GM23338 (cell line): Measurements from ENCODE around the gene KCNB1. TPM values are rescaled to one million over a fixed set of nuclear protein-coding genes. Genes with fewer than 3 reads are reported as not detected.

ENCODE experiments used
- ATAC-seq: fragments of 200-7000 bp; cut with Tn5 transposase; 3 replicates; pipeline ENCODE4 v1.9.1; 2020
- DNase-seq: peaks from one replicate; pipeline ENCODE4 v3.0.0-alpha.2; 2015; ENCODE audit warnings: low spot score
- H2AFZ ChIP-seq: fragments of 200-600 bp; sonication (generic); 2 replicates; pipeline ENCODE4 v1.8.0; 2016; ENCODE audit warnings: antibody characterized with exemption, mild to moderate bottlenecking, moderate library complexity
- H3F3A ChIP-seq: fragments of 200-600 bp; sonication (generic); replicated peaks from 2 replicates; pipeline ENCODE4 v1.8.0; 2017; ENCODE audit warnings: antibody characterized with exemption, mixed run types, low read depth
- H3K27ac ChIP-seq: fragments of 200-600 bp; sonication (generic); 2 replicates; pipeline ENCODE4 v1.6.1; 2016; ENCODE audit warnings: low read depth
- H3K27me3 ChIP-seq: fragments of 200-600 bp; sonication (generic); 2 replicates; pipeline ENCODE4 v1.8.0; 2016; ENCODE audit warnings: mild to moderate bottlenecking, mixed run types, moderate library complexity; ENCODE audit not compliant: insufficient read depth
- H3K36me3 ChIP-seq: fragments of 200-600 bp; sonication (generic); 2 replicates; pipeline ENCODE4 v1.8.0; 2016; ENCODE audit warnings: mild to moderate bottlenecking; ENCODE audit not compliant: insufficient read depth
- H3K4me1 ChIP-seq: fragments of 200-600 bp; sonication (generic); 2 replicates; pipeline ENCODE4 v1.8.0; 2016; ENCODE audit warnings: mild to moderate bottlenecking, moderate library complexity; ENCODE audit not compliant: insufficient read depth
- H3K4me2 ChIP-seq: fragments of 200-600 bp; sonication (generic); 2 replicates; pipeline ENCODE4 v1.7.1; 2017; ENCODE audit warnings: mixed run types
- H3K4me3 ChIP-seq: fragments of 200-600 bp; sonication (generic); 2 replicates; pipeline ENCODE4 v1.6.1; 2016; ENCODE audit warnings: mixed run types
- H3K79me2 ChIP-seq: fragments of 200-600 bp; sonication (generic); replicated peaks from 2 replicates; pipeline ENCODE4 v1.8.0; 2017; ENCODE audit warnings: mild to moderate bottlenecking; ENCODE audit not compliant: insufficient read depth
- H3K9me2 ChIP-seq: fragments of 200-600 bp; sonication (generic); 2 replicates; pipeline ENCODE4 v1.8.0; 2017; ENCODE audit not compliant: insufficient read depth
- H4K20me1 ChIP-seq: fragments of 200-600 bp; sonication (generic); replicated peaks from 2 replicates; pipeline ENCODE4 v1.8.0; 2017; ENCODE audit warnings: mild to moderate bottlenecking; ENCODE audit not compliant: insufficient read depth
- H3K27ac Mint-ChIP-seq: 2 replicates; pipeline ENCODE4 v1.8.0; 2020; ENCODE audit warnings: inconsistent platforms, mild to moderate bottlenecking, moderate library complexity, mixed read lengths
- H3K27me3 Mint-ChIP-seq: 3 replicates; pipeline ENCODE4 v1.8.0; 2022; ENCODE audit warnings: low read depth, mild to moderate bottlenecking, moderate library complexity, mixed read lengths, inconsistent platforms; ENCODE audit not compliant: insufficient read depth, poor library complexity
- H3K36me3 Mint-ChIP-seq: 3 replicates; pipeline ENCODE4 v1.8.0; 2021; ENCODE audit warnings: low read depth, mild to moderate bottlenecking, inconsistent platforms, moderate library complexity, mixed read lengths
- H3K4me1 Mint-ChIP-seq: 3 replicates; pipeline ENCODE4 v1.8.0; 2020; ENCODE audit warnings: mild to moderate bottlenecking, inconsistent platforms, mixed read lengths
- H3K4me3 Mint-ChIP-seq: 3 replicates; pipeline ENCODE4 v1.8.0; 2021; ENCODE audit warnings: moderate library complexity, mild to moderate bottlenecking, inconsistent platforms, mixed read lengths
- H3K9me3 Mint-ChIP-seq: 3 replicates; pipeline ENCODE4 v1.8.0; 2020; ENCODE audit warnings: moderate library complexity, mild to moderate bottlenecking, inconsistent platforms, mixed read lengths
- CREB1 ChIP-seq: fragments of 250-450 bp; sonication (Bioruptor Pico); IDR thresholded peaks from 2 replicates; pipeline ENCODE4 v1.5.0; 2020; ENCODE audit warnings: low read depth, mild to moderate bottlenecking, moderate library complexity
- EZH2 ChIP-seq: fragments of 200-600 bp; sonication (generic); IDR thresholded peaks from one replicate; pipeline ENCODE4 v1.8.0; 2017; ENCODE audit warnings: antibody characterized with exemption, mild to moderate bottlenecking, low read depth; ENCODE audit not compliant: unreplicated experiment
- EZH2phosphoT487 ChIP-seq: fragments of 200-600 bp; sonication (generic); IDR thresholded peaks from one replicate; pipeline ENCODE4 v1.8.1; 2018; ENCODE audit warnings: antibody characterized with exemption; ENCODE audit not compliant: unreplicated experiment
- JUNB ChIP-seq: IDR thresholded peaks from one replicate; pipeline ENCODE4 v1.6.1; 2016; ENCODE audit warnings: antibody characterized with exemption; ENCODE audit not compliant: unreplicated experiment
- POLR2AphosphoS5 ChIP-seq: IDR thresholded peaks from 2 replicates; pipeline ENCODE4 v1.6.1; 2016; ENCODE audit warnings: antibody characterized with exemption, low read depth
- STAT1 ChIP-seq: IDR thresholded peaks from one replicate; pipeline ENCODE4 v1.6.1; 2016; ENCODE audit warnings: antibody characterized with exemption; ENCODE audit not compliant: unreplicated experiment
- ZNF114 ChIP-seq: fragments of 250-450 bp; sonication (Bioruptor Pico); IDR thresholded peaks from 2 replicates; pipeline ENCODE4 v1.5.0; 2020; ENCODE audit warnings: mild to moderate bottlenecking, moderate library complexity
- ZNF331 ChIP-seq: fragments of 250-450 bp; sonication (Bioruptor Pico); IDR thresholded peaks from 2 replicates; pipeline ENCODE4 v1.5.0; 2020; ENCODE audit warnings: low read depth, mild to moderate bottlenecking, moderate library complexity
- polyA plus RNA-seq: library from polyadenylated mRNA; unstranded; fragments of >200 nt; fragmentation: Nextera tagmentation; extraction: Ambion mirVana; gene quantifications from 2 replicates; pipeline ENCODE4 v1.2.1, GENCODE V29; 2016
- total RNA-seq: library from RNA; depleted of rRNA; stranded (reverse); fragments of >200 nt; shearing (Covaris generic); gene quantifications from 2 replicates; pipeline ENCODE4 v1.2.3, GENCODE V29; 2014
- TF ChIP-seq, protein P1 (sequence below): fragments of 250-450 bp; sonication (Bioruptor Pico); IDR thresholded peaks from 2 replicates; pipeline ENCODE4 v1.5.0; 2020; ENCODE audit warnings: mild to moderate bottlenecking, moderate library complexity
- TF ChIP-seq, protein P2 (sequence below): IDR thresholded peaks from 2 replicates; pipeline ENCODE4 v1.6.1; 2016; ENCODE audit warnings: antibody characterized with exemption
- TF ChIP-seq, protein P3 (sequence below), 2 experiments: fragments of 200-600 bp in 1 of 2; sonication (generic) in 1 of 2; conservative IDR thresholded peaks; 2 replicates each; pipeline versions ENCODE4 v1.5.1 to v1.6.1; 2016 to 2017; ENCODE audit warnings: antibody characterized with exemption in 2 of 2, low read depth in 2 of 2, mild to moderate bottlenecking in 2 of 2, moderate library complexity in 1 of 2

The KCNB1 gene
- total and polyA plus RNA-seq, 2 experiments from 2014 or later, result 0.28 to 0.29 TPM

DNA sequence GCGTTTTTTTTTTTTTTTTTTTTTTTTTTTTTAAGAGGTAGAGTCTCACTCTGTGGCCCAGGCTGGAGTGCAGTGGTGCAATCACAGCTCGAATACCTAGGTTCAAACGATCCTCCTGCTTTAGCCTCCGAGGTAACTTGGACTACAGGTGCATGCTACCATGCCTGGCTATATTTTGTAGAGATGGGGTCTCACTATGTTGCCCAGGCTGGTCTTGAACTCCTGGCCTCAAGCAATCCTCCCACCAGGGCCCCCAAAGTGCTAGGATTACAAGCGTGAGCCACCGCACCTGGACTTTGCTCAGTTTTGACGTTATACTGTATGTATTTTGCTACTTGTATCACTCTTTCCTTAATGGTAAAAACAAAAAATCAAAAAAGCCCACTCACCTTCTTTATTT is 103.1 kb downstream of the KCNB1 start:
- no peaks in the 10 kb centered on the region for H3K36me3 ChIP-seq
- H3K27ac ChIP-seq, result no peak overlapping the region
- ATAC-seq (no peak), DNase-seq (no peak)
- Mint-ChIP-seq H3K27me3 (peaks cover 5% of the 10 kb centered on the region), H3K36me3 (no peaks in the 10 kb centered on the region), H3K4me1 (peaks cover 15% of the 10 kb centered on the region), H3K4me3 (no peak overlapping the region), H3K9me3 (no peaks in the 10 kb centered on the region), H3K27ac (no peak overlapping the region)
- no peaks in the 10 kb centered on the region for H3K27me3 ChIP-seq
- TF ChIP-seq JUNB, result no peak
- no peak for TF ChIP-seq ZNF114 (CRISPR knock-in tag)
- TF ChIP-seq CREB1 (CRISPR knock-in tag), result no peak
- TF ChIP-seq, protein P1, sequence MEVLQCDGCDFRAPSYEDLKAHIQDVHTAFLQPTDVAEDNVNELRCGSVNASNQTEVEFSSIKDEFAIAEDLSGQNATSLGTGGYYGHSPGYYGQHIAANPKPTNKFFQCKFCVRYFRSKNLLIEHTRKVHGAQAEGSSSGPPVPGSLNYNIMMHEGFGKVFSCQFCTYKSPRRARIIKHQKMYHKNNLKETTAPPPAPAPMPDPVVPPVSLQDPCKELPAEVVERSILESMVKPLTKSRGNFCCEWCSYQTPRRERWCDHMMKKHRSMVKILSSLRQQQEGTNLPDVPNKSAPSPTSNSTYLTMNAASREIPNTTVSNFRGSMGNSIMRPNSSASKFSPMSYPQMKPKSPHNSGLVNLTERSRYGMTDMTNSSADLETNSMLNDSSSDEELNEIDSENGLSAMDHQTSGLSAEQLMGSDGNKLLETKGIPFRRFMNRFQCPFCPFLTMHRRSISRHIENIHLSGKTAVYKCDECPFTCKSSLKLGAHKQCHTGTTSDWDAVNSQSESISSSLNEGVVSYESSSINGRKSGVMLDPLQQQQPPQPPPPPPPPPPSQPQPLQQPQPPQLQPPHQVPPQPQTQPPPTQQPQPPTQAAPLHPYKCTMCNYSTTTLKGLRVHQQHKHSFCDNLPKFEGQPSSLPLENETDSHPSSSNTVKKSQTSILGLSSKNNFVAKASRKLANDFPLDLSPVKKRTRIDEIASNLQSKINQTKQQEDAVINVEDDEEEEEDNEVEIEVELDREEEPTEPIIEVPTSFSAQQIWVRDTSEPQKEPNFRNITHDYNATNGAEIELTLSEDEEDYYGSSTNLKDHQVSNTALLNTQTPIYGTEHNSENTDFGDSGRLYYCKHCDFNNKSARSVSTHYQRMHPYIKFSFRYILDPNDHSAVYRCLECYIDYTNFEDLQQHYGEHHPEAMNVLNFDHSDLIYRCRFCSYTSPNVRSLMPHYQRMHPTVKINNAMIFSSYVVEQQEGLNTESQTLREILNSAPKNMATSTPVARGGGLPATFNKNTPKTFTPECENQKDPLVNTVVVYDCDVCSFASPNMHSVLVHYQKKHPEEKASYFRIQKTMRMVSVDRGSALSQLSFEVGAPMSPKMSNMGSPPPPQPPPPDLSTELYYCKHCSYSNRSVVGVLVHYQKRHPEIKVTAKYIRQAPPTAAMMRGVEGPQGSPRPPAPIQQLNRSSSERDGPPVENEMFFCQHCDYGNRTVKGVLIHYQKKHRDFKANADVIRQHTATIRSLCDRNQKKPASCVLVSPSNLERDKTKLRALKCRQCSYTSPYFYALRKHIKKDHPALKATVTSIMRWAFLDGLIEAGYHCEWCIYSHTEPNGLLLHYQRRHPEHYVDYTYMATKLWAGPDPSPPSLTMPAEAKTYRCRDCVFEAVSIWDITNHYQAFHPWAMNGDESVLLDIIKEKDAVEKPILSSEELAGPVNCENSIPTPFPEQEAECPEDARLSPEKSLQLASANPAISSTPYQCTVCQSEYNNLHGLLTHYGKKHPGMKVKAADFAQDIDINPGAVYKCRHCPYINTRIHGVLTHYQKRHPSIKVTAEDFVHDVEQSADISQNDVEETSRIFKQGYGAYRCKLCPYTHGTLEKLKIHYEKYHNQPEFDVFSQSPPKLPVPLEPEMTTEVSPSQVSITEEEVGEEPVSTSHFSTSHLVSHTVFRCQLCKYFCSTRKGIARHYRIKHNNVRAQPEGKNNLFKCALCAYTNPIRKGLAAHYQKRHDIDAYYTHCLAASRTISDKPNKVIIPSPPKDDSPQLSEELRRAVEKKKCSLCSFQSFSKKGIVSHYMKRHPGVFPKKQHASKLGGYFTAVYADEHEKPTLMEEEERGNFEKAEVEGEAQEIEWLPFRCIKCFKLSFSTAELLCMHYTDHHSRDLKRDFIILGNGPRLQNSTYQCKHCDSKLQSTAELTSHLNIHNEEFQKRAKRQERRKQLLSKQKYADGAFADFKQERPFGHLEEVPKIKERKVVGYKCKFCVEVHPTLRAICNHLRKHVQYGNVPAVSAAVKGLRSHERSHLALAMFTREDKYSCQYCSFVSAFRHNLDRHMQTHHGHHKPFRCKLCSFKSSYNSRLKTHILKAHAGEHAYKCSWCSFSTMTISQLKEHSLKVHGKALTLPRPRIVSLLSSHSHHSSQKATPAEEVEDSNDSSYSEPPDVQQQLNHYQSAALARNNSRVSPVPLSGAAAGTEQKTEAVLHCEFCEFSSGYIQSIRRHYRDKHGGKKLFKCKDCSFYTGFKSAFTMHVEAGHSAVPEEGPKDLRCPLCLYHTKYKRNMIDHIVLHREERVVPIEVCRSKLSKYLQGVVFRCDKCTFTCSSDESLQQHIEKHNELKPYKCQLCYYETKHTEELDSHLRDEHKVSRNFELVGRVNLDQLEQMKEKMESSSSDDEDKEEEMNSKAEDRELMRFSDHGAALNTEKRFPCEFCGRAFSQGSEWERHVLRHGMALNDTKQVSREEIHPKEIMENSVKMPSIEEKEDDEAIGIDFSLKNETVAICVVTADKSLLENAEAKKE (CRISPR knock-in tag), result no peak
- TF ChIP-seq, protein P2, sequence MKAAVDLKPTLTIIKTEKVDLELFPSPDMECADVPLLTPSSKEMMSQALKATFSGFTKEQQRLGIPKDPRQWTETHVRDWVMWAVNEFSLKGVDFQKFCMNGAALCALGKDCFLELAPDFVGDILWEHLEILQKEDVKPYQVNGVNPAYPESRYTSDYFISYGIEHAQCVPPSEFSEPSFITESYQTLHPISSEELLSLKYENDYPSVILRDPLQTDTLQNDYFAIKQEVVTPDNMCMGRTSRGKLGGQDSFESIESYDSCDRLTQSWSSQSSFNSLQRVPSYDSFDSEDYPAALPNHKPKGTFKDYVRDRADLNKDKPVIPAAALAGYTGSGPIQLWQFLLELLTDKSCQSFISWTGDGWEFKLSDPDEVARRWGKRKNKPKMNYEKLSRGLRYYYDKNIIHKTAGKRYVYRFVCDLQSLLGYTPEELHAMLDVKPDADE, result no peak
- TF ChIP-seq ZNF331 (CRISPR knock-in tag), result no peak
- TF ChIP-seq, protein P3, sequence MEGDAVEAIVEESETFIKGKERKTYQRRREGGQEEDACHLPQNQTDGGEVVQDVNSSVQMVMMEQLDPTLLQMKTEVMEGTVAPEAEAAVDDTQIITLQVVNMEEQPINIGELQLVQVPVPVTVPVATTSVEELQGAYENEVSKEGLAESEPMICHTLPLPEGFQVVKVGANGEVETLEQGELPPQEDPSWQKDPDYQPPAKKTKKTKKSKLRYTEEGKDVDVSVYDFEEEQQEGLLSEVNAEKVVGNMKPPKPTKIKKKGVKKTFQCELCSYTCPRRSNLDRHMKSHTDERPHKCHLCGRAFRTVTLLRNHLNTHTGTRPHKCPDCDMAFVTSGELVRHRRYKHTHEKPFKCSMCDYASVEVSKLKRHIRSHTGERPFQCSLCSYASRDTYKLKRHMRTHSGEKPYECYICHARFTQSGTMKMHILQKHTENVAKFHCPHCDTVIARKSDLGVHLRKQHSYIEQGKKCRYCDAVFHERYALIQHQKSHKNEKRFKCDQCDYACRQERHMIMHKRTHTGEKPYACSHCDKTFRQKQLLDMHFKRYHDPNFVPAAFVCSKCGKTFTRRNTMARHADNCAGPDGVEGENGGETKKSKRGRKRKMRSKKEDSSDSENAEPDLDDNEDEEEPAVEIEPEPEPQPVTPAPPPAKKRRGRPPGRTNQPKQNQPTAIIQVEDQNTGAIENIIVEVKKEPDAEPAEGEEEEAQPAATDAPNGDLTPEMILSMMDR (conservative IDR thresholded peaks at IDR 0.05; ENCODE audit: low read depth in 2 of 2), result no peak
- no peak for TF ChIP-seq EZH2phosphoT487
- no peak for TF ChIP-seq POLR2AphosphoS5
- no peak for TF ChIP-seq EZH2
- no peak for TF ChIP-seq STAT1
- no peaks in the 10 kb centered on the region for H4K20me1 ChIP-seq
- H3K79me2 ChIP-seq, result no peaks in the 10 kb centered on the region
- H3K4me3 ChIP-seq, result no peak overlapping the region
- H3K4me2 ChIP-seq, result no peak overlapping the region
- no peaks in the 10 kb centered on the region for H3F3A ChIP-seq
- no peaks in the 10 kb centered on the region for H3K9me2 ChIP-seq
- H3K4me1 ChIP-seq, result peaks cover 6% of the 10 kb centered on the region; the same call in 1 of the 2 replicates
- H2AFZ ChIP-seq, result no peak overlapping the region
